ENCODE data around the gene BRI3.
A peak's percentile ranks its signal among the peaks of the same experiment; 100 is the strongest.

BRI3 gene

GRCh38 chr7:98254516-98254915 is 27.0 kb upstream of the BRI3 start:
- no peak for DNase-seq

- DNase-seq: peak; percentile 87
Observed at GRCh38 chr7:98254951-98255610, 26.4 kb upstream of the BRI3 start.

- DNase-seq: no peak
Observed at GRCh38 chr7:98256431-98256830, 25.1 kb upstream of the BRI3 start.

- DNase-seq: no peak
Observed at GRCh38 chr7:98257701-98258100, 23.8 kb upstream of the BRI3 start.

- no peak for DNase-seq
Observed at GRCh38 chr7:98265841-98266271, 15.6 kb upstream of the BRI3 start.

GRCh38 chr7:98266840-98267239 is 14.6 kb upstream of the BRI3 start:
- peak; percentile 41 for DNase-seq

GRCh38 chr7:98267303-98267702 is 14.2 kb upstream of the BRI3 start:
- no peak for DNase-seq

GRCh38 chr7:98276241-98276761 is 5.2 kb upstream of the BRI3 start:
- peak; percentile 74 for DNase-seq

- no peak for DNase-seq
Observed at GRCh38 chr7:98278408-98278807, 3.1 kb upstream of the BRI3 start.

- DNase-seq: no peak
Observed at GRCh38 chr7:98278936-98279335, 2.5 kb upstream of the BRI3 start.

GRCh38 chr7:98280296-98280695 is 1.2 kb upstream of the BRI3 start:
- no peak for DNase-seq

GRCh38 chr7:98281757-98282606 is 496 bp downstream of the BRI3 start:
- peak; percentile 59 for DNase-seq

- DNase-seq: no peak
Observed at GRCh38 chr7:98282703-98283102, 1.2 kb downstream of the BRI3 start.

- DNase-seq: peak; percentile 39
Observed at GRCh38 chr7:98283127-98283886, 1.8 kb downstream of the BRI3 start.

GRCh38 chr7:98283887-98284222 is 2.4 kb downstream of the BRI3 start:
- DNase-seq: no peak

GRCh38 chr7:98284335-98285036 is 3.0 kb downstream of the BRI3 start:
- no peak for DNase-seq

GRCh38 chr7:98285157-98286092 is 3.9 kb downstream of the BRI3 start:
- no peak for DNase-seq

- DNase-seq: peak; percentile 54
Observed at GRCh38 chr7:98286093-98286539, 4.6 kb downstream of the BRI3 start.

- no peak for DNase-seq
Observed at GRCh38 chr7:98286701-98287485, 5.4 kb downstream of the BRI3 start.

- DNase-seq: no peak
Observed at GRCh38 chr7:98287486-98287959, 6.0 kb downstream of the BRI3 start.

Measured in OCI-M1 (cell line).